ENCODE measurements around the gene SYK.

DNA sequence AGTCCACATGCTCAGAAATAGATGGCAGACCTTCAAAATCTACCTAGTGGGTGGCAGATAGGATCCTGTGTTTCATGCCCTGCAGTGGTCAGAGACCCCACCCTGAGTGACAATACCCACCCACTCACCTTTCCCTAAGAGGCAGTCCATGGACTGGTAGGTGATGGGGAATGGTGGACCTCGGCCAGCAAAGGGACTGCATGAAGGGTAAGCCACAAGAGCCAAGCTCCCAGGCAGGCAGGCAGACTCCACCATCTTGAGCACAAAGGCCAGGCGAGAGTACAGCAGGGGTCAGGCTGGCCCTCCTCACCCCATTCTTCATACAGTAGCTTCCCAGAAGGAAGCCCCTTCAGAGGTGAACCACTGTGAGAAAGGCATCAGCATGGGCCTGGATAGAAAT lies 78.4 kb downstream of the SYK start:
- TF ChIP-seq CTCF (IDR thresholded peaks at IDR 0.05; ENCODE audit: insufficient read depth, low read depth, low read length): no peak
- TF ChIP-seq EZH2 (IDR thresholded peaks at IDR 0.05; ENCODE audit: insufficient read depth, low read length): no peak
